H9 (cell line): ENCODE data around the gene SOCS4. TPM values are rescaled to one million over a fixed set of nuclear protein-coding genes. Genes with fewer than 3 reads are reported as not detected.

Experiments used
- DNase-seq: peaks from one replicate; pipeline ENCODE4 v3.0.0-alpha.2; 2017
- H2AFZ ChIP-seq: one replicate; pipeline ENCODE4 v1.6.1; 2013; ENCODE audit warnings: mild to moderate bottlenecking, low read length, control low read depth, moderate library complexity
- H2AK5ac ChIP-seq: 2 replicates; pipeline ENCODE4 v1.6.1; 2013; ENCODE audit warnings: low read length, control low read depth, mixed read lengths; ENCODE audit not compliant: insufficient read length
- H2BK120ac ChIP-seq: one replicate; pipeline ENCODE4 v1.6.1; 2013; ENCODE audit warnings: low read depth, mild to moderate bottlenecking, low read length, control low read depth, inconsistent platforms; ENCODE audit not compliant: poor library complexity, severe bottlenecking
- H2BK12ac ChIP-seq: 2 replicates; pipeline ENCODE4 v1.6.1; 2013; ENCODE audit warnings: low read length, control low read depth, mixed read lengths, low read depth; ENCODE audit not compliant: insufficient read length
- H2BK15ac ChIP-seq: 2 replicates; pipeline ENCODE4 v1.6.1; 2013; ENCODE audit warnings: low read depth, low read length, control low read depth
- H2BK20ac ChIP-seq: one replicate; pipeline ENCODE4 v1.6.1; 2013; ENCODE audit warnings: low read depth, mild to moderate bottlenecking, low read length, control low read depth, inconsistent platforms; ENCODE audit not compliant: poor library complexity, severe bottlenecking
- H2BK5ac ChIP-seq: 2 replicates; pipeline ENCODE4 v1.6.1; 2013; ENCODE audit warnings: low read length, control low read depth, mixed read lengths; ENCODE audit not compliant: insufficient read length
- H3K14ac ChIP-seq: 2 replicates; pipeline ENCODE4 v1.6.1; 2013; ENCODE audit warnings: low read length, control low read depth; ENCODE audit not compliant: insufficient read depth
- H3K18ac ChIP-seq: 2 replicates; pipeline ENCODE4 v1.6.1; 2013; ENCODE audit warnings: low read depth, mild to moderate bottlenecking, mixed read lengths, low read length, control low read depth; ENCODE audit not compliant: insufficient read length
- H3K23ac ChIP-seq: 2 replicates; pipeline ENCODE4 v1.6.1; 2013; ENCODE audit warnings: low read length, control low read depth, mixed read lengths, low read depth; ENCODE audit not compliant: insufficient read length
- H3K23me2 ChIP-seq: 2 replicates; pipeline ENCODE4 v1.6.1; 2013; ENCODE audit warnings: low read depth, mild to moderate bottlenecking, mixed read lengths, low read length, control low read depth; ENCODE audit not compliant: insufficient read length, poor library complexity, severe bottlenecking
- H3K27ac ChIP-seq: 2 replicates; pipeline ENCODE4 v1.5.1; 2013; ENCODE audit warnings: low read length, control low read depth, mixed read lengths, low read depth; ENCODE audit not compliant: insufficient read length
- H3K27me3 ChIP-seq: 2 replicates; pipeline ENCODE4 v1.6.1; 2013; ENCODE audit warnings: low read length, control low read depth, inconsistent platforms; ENCODE audit not compliant: insufficient read depth
- H3K4ac ChIP-seq: 2 replicates; pipeline ENCODE4 v1.6.1; 2013; ENCODE audit warnings: low read depth, mild to moderate bottlenecking, control low read depth, inconsistent platforms, low read length, moderate library complexity
- H3K4me1 ChIP-seq: 2 replicates; pipeline ENCODE4 v1.6.1; 2013; ENCODE audit warnings: low read length, control low read depth, inconsistent platforms; ENCODE audit not compliant: insufficient read depth
- H3K4me2 ChIP-seq: 2 replicates; pipeline ENCODE4 v1.6.1; 2013; ENCODE audit warnings: low read length, control low read depth, mixed read lengths; ENCODE audit not compliant: insufficient read length, insufficient read depth
- H3K56ac ChIP-seq: 2 replicates; pipeline ENCODE4 v1.6.1; 2013; ENCODE audit warnings: low read depth, mild to moderate bottlenecking, mixed read lengths, low read length, control low read depth; ENCODE audit not compliant: insufficient read length
- H3K79me1 ChIP-seq: 2 replicates; pipeline ENCODE4 v1.6.1; 2013; ENCODE audit warnings: low read depth, mild to moderate bottlenecking, moderate library complexity, low read length, control low read depth, inconsistent platforms; ENCODE audit not compliant: insufficient read depth, poor library complexity, severe bottlenecking
- H3K79me2 ChIP-seq: 2 replicates; pipeline ENCODE4 v1.6.1; 2013; ENCODE audit warnings: low read length, control low read depth, inconsistent platforms; ENCODE audit not compliant: insufficient read depth
- H3K9ac ChIP-seq: 2 replicates; pipeline ENCODE4 v1.6.1; 2013; ENCODE audit warnings: low read length, control low read depth, mixed read lengths; ENCODE audit not compliant: insufficient read length; ENCODE audit errors: extremely low read depth
- H3K9me3 ChIP-seq: one replicate; pipeline ENCODE4 v1.6.1; 2013; ENCODE audit warnings: low read depth, low read length, inconsistent platforms; ENCODE audit not compliant: control insufficient read depth
- H3T11ph ChIP-seq: one replicate; pipeline ENCODE4 v1.6.1; 2013; ENCODE audit warnings: mild to moderate bottlenecking, low read length, control low read depth, inconsistent platforms
- H4K20me1 ChIP-seq: one replicate; pipeline ENCODE4 v1.6.1; 2013; ENCODE audit not compliant: control insufficient read depth, insufficient read length, insufficient read depth
- H4K5ac ChIP-seq: 2 replicates; pipeline ENCODE4 v1.6.1; 2013; ENCODE audit warnings: low read depth, mild to moderate bottlenecking, mixed read lengths, low read length, control low read depth; ENCODE audit not compliant: insufficient read length
- H4K8ac ChIP-seq: replicated peaks from 2 replicates; pipeline ENCODE4 v1.6.1; 2013; ENCODE audit warnings: low read length, control low read depth, mixed read lengths, low read depth; ENCODE audit not compliant: insufficient read length
- H4K91ac ChIP-seq: 2 replicates; pipeline ENCODE4 v1.6.1; 2013; ENCODE audit warnings: low read depth, mild to moderate bottlenecking, moderate library complexity, mixed read lengths, low read length, control low read depth; ENCODE audit not compliant: insufficient read length
- H3K27ac Mint-ChIP-seq, 3 experiments: 2 replicates in 2 of 3; 3 replicates in 1 of 3; pipeline ENCODE4 v1.8.0; 2020 to 2021; ENCODE audit warnings: mixed read lengths in 3 of 3, mild to moderate bottlenecking in 1 of 3, moderate library complexity in 1 of 3
- H3K27me3 Mint-ChIP-seq: 2 replicates; pipeline ENCODE4 v1.8.0; 2021; ENCODE audit warnings: low read depth, mild to moderate bottlenecking, moderate library complexity, mixed read lengths
- H3K36me3 Mint-ChIP-seq, 3 experiments: 2 replicates in 2 of 3; 3 replicates in 1 of 3; pipeline ENCODE4 v1.8.0; 2020 to 2021; ENCODE audit warnings: low read depth in 3 of 3, mixed read lengths in 3 of 3; ENCODE audit not compliant: insufficient read depth in 1 of 3
- H3K4me1 Mint-ChIP-seq, 2 experiments: 2 replicates each; pipeline ENCODE4 v1.8.0; 2020; ENCODE audit warnings: mixed read lengths in 2 of 2
- H3K4me3 Mint-ChIP-seq, 2 experiments: 2 replicates in 1 of 2; 3 replicates in 1 of 2; pipeline ENCODE4 v1.8.0; 2020 to 2021; ENCODE audit warnings: mild to moderate bottlenecking in 2 of 2, mixed read lengths in 2 of 2, moderate library complexity in 1 of 2
- H3K9me3 Mint-ChIP-seq, 2 experiments: 2 replicates in 1 of 2; 3 replicates in 1 of 2; pipeline ENCODE4 v1.8.0; 2020; ENCODE audit warnings: mild to moderate bottlenecking in 2 of 2, mixed read lengths in 2 of 2, moderate library complexity in 1 of 2
- WGBS: extraction: QIAGEN DNeasy Blood & Tissue Kit; methylation state at CpG from one replicate; pipeline ENCODE4 v1.1.7; 2013; ENCODE audit warnings: missing lambda C conversion rate, low lambda C conversion rate, mixed read lengths; ENCODE audit not compliant: insufficient read length; ENCODE audit errors: extremely low coverage; 5-methylcytosine and 5-hydroxymethylcytosine counted together
- total RNA-seq: library from RNA; stranded (reverse); gene quantifications from 2 replicates; pipeline ENCODE4 v1.2.1, GENCODE V29; 2021
- TF ChIP-seq, protein P1 (sequence below): fragments of 200-600 bp; sonication (generic); conservative IDR thresholded peaks from 3 replicates; pipeline ENCODE4 v1.8.0; 2021; ENCODE audit warnings: antibody characterized with exemption, mild to moderate bottlenecking

SOCS4 gene
- total RNA-seq, 1 experiment from 2014 or later, result 38.5 TPM

DNA sequence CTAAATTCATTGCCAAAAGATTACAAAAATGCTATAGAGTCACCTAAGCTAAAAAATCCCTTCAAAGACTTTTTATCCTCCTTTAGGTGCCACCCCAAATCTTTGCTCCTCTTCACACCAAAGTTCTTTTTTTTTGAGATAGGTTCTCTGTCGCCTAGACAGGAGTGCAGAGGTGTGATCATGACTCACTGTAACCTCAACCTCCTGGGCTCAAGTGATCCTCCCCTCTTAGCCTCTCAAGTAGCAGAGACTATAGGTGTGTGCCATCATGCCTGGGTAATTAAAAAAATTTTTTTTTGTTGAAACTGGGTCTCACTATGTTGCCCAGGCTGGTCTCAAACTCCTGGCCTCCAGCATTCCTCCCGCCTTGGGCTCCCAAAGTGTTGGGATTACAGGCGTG lies 48.0 kb upstream of the SOCS4 start:
- no peaks in the 10 kb centered on the region for H3K9me3 Mint-ChIP-seq
- Histone ChIP-seq H4K8ac (no peak overlapping the region), H3K9ac (no peak overlapping the region), H4K20me1 (no peaks in the 10 kb centered on the region), H3K9me3 (no peaks in the 10 kb centered on the region), H3K4ac (no peak overlapping the region), H3K23me2 (no peaks in the 10 kb centered on the region), H3K79me2 (no peaks in the 10 kb centered on the region), H2BK15ac (no peak overlapping the region), H4K91ac (no peak overlapping the region), H4K5ac (no peak overlapping the region), H3K18ac (no peak overlapping the region), H3K14ac (no peak overlapping the region), H3K56ac (no peak overlapping the region), H2BK20ac (no peak overlapping the region), H2BK120ac (no peak overlapping the region), H3K79me1 (no peaks in the 10 kb centered on the region), H2AFZ (no peak overlapping the region), H3K27ac (no peak overlapping the region), H3K23ac (no peak overlapping the region), H2AK5ac (no peak overlapping the region), H3K4me2 (no peak overlapping the region), H3T11ph (no peak overlapping the region), H3K4me1 (no peaks in the 10 kb centered on the region), H3K27me3 (no peaks in the 10 kb centered on the region), H2BK12ac (no peak overlapping the region), H2BK5ac (no peak overlapping the region)
- H3K36me3 Mint-ChIP-seq, result peaks cover 20 to 67% (median 65%) of the 10 kb centered on the region in 3 experiments; a peak in 6 of 7 replicates
- H3K27me3 Mint-ChIP-seq, result no peaks in the 10 kb centered on the region
- H3K4me3 Mint-ChIP-seq, result no peak overlapping the region
- no peak for DNase-seq
- TF ChIP-seq, protein P1, sequence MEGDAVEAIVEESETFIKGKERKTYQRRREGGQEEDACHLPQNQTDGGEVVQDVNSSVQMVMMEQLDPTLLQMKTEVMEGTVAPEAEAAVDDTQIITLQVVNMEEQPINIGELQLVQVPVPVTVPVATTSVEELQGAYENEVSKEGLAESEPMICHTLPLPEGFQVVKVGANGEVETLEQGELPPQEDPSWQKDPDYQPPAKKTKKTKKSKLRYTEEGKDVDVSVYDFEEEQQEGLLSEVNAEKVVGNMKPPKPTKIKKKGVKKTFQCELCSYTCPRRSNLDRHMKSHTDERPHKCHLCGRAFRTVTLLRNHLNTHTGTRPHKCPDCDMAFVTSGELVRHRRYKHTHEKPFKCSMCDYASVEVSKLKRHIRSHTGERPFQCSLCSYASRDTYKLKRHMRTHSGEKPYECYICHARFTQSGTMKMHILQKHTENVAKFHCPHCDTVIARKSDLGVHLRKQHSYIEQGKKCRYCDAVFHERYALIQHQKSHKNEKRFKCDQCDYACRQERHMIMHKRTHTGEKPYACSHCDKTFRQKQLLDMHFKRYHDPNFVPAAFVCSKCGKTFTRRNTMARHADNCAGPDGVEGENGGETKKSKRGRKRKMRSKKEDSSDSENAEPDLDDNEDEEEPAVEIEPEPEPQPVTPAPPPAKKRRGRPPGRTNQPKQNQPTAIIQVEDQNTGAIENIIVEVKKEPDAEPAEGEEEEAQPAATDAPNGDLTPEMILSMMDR, result no peak
- no CpG with 5 or more reads among the region's 3 CpGs for WGBS
- H3K4me1 Mint-ChIP-seq, result peaks cover 0 to 1% of the 10 kb centered on the region in 2 experiments; a peak in 1 of 4 replicates
- 0 out of 7 replicates have a peak overlapping the region, but pooled peaks of 1 of the 3 experiments have one; percentile 66 for H3K27ac Mint-ChIP-seq
